HG02798 (cell line): ENCODE results near the gene TSPAN13.

ENCODE experiments used
- ATAC-seq: cut with Tn5 transposase; IDR thresholded peaks from one replicate; pipeline ENCODE4 v1.9.1; 2021; ENCODE audit warnings: mild to moderate bottlenecking; ENCODE audit not compliant: unreplicated experiment, poor library complexity

The TSPAN13 gene

DNA sequence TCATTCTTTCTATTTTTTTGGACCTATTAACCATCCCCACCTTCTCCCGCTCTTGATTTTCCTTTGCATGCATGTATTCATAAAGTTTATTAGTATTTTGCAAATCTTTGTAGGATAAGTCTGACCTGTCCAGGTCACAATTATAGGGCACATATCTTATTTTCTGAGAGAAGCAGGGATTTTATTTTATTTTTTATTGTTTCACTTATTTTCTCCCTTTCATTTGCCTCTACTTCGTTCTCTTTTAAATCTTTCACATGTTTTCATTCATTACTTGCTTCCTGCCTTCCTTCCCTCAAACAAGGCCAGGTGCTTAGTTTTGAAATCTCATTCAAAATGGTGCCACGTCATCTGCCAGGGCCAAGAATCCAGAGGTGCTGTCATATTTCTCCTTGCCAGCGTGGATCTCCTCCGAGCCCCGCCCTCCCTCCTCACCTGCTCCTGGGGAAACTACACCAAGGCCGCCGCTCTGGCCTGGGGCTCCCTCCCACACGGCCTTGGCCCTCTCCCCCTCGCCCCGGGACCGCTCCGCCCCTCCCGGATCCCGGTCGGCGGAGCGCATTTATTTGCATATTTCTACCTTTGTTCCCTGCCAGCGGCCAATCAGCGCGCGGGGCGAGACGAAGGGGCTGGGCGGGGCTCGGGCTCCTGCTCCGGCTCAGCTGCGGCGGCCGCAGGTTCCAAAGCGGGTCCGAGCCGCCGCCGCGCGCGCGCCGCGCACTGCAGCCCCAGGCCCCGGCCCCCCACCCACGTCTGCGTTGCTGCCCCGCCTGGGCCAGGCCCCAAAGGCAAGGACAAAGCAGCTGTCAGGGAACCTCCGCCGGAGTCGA, at the start of gene TSPAN13:
TSPAN13 (plus strand) TSS at position 654 of the 830 bp plus-strand sequence. CDS start 213 bp downstream, outside the sequence.
- ATAC-seq, result peak; percentile 80

DNA sequence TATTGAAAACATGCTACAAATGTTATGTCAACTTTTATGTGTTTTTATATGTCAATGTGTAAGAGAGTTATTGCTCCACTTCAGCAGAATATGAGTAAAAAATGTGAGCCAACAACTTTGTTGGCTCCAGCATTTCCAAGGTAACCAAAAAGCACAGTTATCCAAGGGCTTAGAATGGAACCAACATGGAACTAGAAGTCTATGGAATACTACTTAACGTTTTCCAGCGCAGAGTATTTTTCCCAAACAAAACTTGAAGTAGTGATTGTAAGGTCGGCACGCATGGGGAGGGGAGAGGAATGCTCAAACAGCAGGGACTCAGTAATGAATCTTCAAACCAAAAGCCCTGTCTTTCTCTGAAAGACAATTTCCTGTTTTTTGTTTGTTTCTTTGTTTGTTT, 45.0 kb upstream of the TSPAN13 start:
- no peak for ATAC-seq

DNA sequence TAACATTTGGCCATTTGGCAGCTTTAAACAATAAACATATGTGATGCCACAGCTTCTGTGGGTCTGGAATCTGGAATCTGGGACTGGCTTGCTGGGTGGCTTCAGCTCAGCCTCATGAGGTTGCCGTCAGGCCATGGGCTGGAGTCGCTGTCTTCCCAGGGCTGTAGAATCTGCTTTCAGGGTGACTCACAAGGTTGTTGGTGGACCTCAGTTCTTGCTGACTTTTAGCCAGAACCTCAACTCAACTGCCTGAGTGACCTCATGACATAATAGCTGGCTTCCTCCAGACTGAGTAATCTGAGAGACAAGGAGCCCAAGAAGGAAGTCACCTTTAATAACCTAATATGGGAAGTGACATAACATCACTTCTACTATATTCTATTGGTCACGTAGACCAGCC, 44.6 kb upstream of the TSPAN13 start:
- ATAC-seq, result no peak

DNA sequence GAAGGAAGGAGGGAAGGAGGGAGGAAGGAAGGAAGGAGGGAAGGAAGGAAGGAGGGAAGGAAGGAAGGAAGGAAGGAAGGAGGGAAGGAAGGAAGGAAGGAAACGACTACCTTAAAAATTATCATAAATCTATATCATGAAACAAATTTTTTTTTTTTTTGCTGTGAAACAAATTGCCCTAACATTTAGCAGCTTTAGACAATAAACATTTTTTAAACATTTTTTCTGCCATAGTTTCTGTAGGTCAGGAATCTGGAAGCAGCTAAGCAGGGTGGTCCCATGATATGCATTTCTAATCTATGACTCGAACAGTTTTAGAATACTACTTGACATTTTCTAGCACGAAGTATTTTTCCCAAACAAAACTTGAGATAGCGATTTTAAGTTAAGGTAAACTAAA, 42.9 kb upstream of the TSPAN13 start:
- no peak for ATAC-seq

DNA sequence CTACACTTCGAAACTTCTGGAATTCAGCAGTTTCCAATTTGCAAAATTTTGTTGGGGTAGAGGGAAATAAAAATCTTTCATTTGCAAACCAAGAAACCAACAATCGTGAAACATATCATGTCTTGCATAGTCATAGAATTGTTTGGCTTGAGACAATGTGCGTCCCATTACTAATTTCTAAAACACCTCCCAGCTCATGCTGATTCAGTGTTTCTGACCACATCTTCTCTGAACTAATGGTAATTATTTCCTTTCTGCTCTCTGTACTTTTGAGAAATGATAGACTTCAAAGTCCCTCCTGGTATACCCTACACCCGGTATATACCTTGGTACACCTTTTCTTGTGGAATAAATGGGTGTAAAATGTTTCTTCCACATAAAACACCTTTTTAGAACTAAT, 41.8 kb upstream of the TSPAN13 start:
- no peak for ATAC-seq

DNA sequence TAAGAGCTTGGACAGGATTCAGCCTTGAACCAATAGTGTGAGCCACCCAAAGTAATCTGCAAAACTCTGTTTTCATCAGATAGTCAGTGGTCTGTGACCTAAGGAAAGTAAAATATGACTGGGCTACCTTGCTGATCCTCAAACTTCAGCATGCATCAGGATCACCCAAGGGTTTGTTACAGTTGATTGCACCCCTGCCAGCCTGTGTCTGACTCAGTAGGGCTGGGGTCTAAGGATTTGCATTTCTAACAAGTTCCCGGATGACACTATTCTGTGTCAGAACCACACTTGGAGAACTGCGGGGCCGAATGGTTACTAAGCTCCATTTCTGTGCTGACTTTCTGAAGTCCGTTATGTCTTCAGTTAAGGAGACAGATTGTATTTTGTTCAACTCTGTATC, 40.6 kb upstream of the TSPAN13 start:
- ATAC-seq, result no peak

DNA sequence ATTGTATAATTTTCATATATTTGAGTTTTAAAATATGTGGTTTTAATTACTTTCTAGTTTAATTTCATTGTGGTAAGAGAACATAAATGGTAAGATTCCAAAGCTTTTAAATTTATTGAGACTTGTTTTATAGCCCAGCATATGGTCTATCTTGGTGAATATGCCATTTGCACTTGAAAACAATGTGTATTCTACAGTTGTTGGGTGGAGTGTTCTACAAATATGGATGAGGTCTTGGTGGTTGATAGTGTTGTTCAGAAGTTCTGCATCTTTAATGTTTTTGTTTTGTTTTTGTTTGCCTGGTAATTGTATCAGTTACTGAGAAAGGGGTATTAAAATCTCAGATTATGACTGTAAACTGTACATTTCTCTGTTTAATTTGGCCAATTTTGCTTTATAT, 37.6 kb upstream of the TSPAN13 start:
- ATAC-seq, result no peak

DNA sequence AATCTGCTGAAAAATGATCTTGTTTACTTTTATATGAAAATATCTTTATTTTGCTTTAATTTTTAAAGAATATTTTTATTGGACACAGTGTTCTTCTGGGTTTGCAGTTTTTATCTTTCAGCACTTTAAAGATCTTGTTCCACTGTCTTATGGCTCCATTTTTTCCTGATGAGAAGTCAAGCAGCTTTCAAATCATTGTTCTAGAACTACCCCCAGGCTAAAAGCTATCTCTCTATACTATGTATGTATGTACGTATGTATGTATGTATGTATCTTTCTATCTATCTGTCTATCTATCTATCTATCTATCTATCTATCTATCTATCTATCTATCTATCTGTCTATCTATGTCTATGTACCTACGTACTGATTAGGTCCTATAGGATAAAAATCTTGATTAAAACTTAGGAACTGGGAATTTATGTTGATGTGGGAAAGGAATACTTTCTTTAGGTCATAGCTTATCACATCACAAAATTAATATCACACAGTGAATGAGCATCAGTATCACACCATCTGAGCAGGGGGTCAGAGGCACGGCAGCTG, 35.4 kb upstream of the TSPAN13 start:
- ATAC-seq, result no peak

DNA sequence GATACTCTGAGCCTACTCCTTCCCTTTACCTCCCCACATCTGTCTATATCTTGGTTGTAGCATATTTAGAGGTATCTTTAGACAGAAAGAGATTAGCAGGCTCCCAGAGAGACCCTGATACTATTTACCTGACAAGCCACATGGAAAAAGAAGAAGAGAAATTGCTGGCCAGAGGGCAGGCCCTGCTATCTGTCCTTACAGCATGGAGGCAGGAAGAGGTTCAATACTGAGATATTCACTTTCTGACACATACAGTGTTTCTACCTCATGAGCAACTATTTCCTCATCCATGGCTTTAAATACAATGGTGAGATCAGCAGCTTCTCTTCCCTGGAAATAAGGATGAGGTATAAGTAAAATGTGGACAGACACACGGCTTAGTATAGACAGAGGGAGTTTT, 33.9 kb upstream of the TSPAN13 start:
- no peak for ATAC-seq

DNA sequence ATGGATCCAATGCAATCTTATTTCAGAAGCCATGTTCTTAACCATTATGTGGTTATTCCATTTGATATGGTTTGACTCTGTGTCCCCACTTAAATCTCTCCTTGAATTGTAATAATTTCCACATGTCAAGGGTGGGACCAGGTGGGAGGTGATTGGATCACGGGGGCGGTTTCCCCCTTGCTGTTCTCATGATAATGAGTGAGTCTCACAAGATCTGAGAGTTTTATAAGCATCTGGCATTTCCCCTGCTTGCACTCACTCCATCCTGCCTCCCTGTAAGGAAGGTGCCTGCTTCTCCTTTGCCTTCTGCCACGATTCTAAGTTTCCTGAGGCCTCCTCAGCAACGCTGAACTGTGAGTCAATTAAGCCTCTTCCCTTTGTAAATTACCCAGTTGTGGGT, 32.0 kb upstream of the TSPAN13 start:
- no peak for ATAC-seq

DNA sequence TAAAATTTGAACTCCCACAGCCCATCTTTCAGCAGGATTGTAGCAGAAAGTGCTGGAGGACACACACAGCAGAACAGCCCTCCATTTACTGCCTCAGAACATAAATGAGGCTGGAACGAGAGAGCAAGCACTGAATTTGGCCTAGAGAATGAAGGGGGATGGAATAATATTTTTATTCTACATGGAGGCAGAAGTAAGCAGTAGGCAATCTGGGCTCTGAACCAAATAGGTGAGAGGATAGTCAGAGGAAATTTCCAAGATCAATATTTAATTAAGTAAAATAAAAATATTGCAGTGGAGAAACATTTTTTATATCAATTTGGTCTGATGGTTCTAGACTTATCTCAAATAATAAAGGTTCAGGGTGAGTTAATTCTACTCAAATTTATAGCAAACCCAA, 29.2 kb upstream of the TSPAN13 start:
- no peak for ATAC-seq

DNA sequence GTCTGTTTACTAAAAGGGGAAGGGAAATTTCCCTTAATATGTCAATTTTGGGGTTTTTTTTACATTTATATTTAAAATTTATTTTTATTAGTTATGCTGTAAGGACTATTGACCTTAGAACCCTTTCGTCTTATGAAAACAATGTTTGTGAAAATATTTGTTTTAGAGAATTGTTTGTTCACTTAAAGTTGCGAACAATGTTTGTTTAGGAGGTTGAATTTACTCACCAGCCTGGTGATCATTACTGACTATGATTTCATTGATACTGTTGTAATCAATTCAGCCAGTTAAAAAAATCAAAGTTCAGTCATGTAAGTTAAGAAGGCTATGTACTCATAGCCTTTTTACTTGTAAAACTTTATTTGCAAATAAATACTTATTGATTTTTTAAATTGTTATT, 27.4 kb upstream of the TSPAN13 start:
- ATAC-seq, result no peak

DNA sequence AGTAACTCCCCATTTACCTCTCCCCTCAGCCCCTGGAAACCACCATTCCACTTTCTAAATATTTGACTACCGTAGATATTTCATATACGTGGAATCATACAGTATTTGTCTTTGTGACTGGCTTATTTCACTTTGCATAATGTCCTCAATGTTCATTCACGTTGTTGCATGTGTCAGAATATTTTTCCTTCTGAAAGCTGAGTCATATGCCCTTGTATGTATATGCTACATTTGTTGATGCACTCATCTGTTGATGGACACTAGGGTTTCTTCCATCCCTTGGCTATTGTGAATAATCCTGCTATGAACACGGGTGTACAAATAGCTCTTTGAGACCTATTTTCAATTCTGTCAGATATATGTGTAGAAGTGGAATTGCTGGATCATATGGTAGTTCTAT, 25.8 kb upstream of the TSPAN13 start:
- no peak for ATAC-seq

DNA sequence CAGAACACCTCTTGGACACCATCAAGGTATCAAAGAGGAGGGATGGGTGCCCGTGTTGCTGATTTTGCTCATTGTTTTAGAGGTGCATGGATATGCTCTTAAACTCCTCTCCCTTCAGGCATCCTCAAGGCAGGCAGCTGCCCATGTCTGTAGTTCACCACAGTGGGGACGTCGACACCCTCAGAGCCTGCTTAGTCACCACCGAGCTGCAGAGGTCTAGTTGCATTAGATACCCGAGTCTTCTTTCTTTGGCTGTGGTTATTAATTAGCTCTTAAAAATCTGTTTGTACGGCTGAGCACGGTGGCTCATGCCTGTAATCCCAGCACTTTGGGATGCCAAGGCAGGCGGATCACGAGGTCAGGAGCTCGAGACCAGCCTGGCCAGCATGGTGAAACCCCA, 24.7 kb upstream of the TSPAN13 start:
- no peak for ATAC-seq

DNA sequence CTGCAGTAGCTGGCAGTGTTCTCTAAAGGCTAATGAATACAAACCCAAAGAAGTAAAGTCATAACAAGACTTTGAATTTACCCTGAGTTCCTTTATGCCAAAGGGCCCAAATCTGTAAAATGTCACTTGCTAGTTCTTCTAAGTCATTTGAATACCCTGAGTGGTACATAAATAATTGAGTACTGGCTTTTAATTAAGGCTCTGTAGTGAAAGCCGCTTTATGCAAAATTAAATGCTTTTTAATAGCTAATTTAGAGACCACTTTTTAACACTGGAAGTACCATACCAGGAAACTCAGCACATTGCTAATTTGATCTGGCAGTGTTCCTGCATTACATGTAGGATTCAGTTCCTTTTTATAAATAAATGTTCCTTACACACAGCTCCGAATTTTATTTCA, 24.0 kb upstream of the TSPAN13 start:
- ATAC-seq, result no peak

DNA sequence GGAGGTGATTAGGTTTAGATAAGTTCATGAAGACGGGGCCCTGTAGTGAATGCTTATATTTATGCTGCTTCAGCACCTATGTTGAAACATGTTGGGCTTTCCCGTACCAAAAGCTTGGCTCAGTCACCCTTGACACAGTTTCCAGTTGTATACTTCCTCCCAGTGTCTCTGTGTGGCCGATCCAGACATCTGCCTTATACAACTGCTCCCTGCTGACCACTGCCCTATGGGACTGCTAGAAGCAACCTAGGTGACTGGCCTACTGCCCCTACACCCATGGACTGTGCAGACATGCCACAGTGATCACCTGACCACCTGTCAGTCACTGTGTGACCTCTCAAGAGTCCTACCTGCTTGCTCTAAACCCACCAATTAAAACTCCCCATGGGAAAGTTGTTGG, 22.6 kb upstream of the TSPAN13 start:
- no peak for ATAC-seq

DNA sequence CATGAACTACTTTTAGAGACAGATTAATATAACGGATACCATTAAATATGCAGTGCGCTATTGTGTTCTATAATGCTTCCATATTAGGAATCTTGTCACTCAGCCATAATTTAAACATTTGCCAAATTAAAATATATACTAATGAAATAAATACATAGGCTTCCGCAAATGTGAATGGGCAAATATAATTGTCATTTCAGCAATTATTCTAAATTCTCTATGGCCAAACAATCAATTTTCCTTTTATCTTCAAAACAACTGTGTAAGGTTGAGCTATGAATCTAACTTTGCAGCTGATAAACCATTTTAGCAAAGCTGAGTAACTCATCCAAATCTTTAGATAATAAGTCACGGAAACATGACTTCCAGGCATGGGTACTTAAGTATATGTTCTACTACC, 20.7 kb upstream of the TSPAN13 start:
- ATAC-seq, result no peak

DNA sequence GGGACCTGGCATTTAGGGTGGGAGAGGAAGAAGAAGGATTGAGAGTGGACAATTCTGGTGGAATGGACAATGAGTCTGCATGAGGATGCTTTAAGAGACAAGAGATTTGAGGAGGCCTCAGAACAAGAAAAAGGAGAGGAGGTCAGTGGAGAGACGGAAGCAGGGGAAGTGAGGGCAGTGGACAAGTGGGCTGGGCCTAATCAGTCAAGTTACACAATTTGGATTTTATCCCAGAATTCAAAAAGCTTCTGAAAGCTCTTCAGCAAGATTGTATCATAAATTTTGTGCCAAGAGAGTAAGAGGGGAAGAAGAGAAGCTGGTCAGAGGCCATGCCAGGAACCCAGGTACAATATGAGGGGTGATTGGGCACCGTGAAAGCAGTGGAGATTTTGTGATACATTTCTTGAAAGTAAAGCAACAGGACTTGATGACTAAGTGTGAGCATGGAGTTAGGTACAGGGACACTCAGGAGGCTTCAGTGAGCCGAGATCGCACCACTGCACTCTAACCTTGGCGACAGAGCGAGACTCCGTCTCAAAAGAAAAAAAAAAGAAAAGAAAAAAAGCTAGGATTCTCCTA, 19.3 kb upstream of the TSPAN13 start:
- no peak for ATAC-seq

DNA sequence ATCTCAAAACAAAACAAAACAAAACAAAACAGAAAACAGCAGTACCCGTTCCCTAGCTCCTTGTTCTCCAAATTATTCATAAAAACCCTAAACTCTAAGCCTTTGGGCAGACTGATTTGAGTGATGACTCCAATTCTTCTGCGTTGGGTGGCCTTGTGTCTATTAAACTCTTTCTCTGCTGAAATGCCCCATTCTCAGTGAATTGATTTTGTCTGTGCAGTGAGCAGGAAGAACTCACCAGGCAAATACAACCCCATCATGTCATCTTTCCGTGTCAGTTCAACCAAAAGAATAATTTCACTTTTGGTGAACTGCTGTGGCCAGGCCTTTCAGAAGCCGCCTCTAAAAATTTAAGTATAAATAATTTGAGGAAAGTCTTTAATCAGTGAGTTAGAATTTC, 18.5 kb upstream of the TSPAN13 start:
- no peak for ATAC-seq

DNA sequence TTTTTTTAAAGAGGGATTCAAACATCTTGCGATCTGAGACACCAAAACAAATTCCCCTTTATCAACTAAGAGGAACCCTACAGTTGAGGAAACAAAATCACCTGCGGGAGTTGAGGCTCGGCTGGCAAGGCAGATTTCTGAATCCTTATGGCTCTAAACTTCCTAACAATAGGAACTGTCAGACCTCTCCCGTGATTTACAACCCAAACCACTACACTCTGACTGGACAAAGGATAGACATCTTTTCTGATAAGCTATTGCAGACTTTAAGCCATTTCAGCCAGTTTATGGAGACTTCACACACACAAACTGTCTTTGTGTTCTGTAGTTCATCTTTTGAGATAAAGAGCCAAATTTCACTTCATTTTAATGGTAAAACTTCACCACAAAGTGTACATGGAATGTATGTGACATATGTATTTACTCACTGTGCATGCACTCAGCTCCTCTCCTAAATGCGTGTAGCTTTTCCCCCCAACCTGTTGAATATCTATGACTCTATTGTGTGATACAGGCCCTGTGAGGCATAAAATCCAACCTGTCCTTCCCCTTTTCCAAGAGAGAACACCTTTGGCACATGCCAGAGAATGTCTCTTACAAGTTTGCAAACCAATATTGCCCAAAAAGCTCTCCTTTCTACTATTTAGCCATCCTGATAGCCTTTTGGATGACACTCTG, 15.4 kb upstream of the TSPAN13 start:
- no peak for ATAC-seq

DNA sequence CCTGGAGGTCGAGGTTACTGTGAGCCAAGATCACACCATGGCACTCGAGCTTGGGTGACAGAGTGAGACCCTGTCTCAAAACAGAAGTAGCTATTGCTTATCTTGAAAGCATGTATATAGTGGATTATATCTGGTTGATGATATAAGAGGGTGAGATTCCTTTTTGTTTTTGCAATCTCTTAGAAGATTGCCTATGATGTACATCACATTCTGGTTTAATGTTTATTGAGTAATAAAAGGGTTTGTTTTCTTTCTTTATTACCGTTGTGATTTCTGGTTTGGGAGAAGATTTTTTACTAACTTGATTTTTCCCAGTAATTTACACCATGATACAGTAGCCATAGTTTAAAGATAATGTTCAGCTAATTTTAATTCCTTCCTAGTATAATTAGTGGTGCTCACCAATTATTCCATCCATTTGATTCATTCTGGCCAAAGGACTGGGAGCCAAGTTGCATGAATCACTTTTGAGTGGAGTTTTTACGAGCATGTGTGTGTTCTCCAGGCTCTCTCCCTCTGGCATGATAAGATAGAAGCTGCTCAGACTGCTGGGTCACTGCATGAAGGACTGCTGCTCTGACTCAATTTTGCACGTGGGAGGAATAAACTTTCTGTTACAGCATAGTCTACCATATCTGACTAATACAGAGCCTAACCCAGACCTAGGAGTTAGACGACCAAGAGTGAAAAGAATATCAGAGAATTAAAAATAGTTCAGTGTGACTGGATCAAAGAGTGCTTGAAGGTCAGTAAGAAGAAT, 13.5 kb upstream of the TSPAN13 start:
- no peak for ATAC-seq
